Activated CD8-positive, alpha-beta memory T cell treated with anti-CD3 and anti-CD28 coated beads, Interleukin-2, amount 50 U/mL, for 24 hours (primary cell): ENCODE results near the gene KRTAP19-3.
"Not testable (repeated sequence)": the region's sequence is repeated elsewhere in the genome, so short reads cannot be mapped to it uniquely, and the experiment has no call there.

Source experiments
- DNase-seq: peaks from one replicate; pipeline ENCODE4 v3.0.0-alpha.2; 2020; ENCODE audit errors: extremely low read depth

Gene KRTAP19-3

GRCh38 chr21:30491963-30492428 lies at the start of gene KRTAP19-3:
KRTAP19-3 (minus strand) TSS chr21:30492013; CDS start chr21:30491957, 56 bp downstream.
- DNase-seq = no peak

GRCh38 chr21:30518876-30519275 lies 27.1 kb upstream of the KRTAP19-3 start:
- DNase-seq = no peak

DNA sequence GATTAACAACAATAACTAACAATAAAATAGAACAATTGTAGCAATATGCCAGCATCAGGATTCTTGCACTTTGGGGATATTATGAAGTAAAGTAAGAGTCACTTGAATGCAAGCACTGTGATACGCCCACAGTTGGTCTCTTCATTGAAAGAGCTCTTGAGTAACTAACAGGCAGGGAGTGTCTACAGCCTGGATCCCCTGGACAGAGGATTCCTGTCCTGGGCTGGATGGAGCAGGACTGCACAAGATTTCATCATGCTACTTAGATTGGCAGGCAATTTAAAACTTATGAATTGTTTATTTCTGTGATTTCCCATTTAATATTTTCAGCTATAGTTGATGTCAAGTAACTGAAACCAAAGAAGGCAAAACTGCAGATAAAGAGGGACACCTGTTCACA lies 23.9 kb upstream of the KRTAP19-3 start:
- DNase-seq = no peak

DNA sequence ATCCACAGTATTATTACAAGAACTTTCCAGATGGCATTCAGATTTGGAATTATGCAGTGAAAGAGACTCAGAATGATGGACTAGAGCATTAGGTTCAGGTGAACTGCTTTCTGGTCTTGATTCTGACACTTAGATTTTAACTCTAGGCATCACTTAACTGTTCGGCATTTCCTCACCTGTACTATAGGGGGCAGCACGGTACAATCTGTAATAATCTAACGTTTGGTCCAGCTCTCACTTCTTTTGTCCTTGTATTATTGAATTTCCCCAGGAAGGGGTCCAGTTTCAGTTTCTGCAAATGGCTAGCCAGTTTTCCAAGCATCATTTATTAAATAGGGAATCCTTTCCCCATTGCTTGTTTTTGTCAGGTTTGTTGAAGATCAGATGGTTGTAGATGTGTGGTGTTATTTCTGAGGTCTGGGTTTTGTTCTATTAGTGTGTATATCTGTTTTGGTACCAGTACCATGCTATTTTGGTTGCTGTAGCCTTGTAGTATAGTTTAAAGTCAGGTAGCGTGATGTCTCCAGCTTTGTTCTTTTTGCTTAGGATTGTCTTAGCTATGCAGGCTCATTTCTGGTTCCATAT lies 13.9 kb upstream of the KRTAP19-3 start:
- DNase-seq = not testable (repeated sequence)

DNA sequence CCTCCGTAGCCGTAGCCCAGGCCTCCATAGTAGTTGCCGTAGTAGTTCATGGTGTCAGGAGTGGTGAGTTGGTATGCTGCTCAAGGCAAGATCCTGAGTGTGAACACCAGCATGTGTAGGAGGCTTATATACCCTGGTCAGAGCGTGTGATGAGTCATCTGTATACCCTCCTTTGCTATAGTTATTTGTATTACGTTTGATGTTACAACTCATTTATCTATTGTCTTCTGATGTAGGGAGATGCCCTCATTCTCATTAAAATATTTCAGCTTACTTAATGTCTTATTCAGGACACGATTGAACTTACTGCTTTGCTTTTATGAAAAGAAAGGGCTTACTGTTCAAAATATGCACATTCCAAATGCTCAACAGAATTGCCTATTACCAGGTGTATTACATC lies 10.2 kb upstream of the KRTAP19-3 start, which contains the start of gene KRTAP19-5:
TSS of gene KRTAP19-5 (minus strand) at position 101 of the 400 bp plus-strand sequence. CDS start at position 50, 51 bp downstream.
- no peak for DNase-seq

DNA sequence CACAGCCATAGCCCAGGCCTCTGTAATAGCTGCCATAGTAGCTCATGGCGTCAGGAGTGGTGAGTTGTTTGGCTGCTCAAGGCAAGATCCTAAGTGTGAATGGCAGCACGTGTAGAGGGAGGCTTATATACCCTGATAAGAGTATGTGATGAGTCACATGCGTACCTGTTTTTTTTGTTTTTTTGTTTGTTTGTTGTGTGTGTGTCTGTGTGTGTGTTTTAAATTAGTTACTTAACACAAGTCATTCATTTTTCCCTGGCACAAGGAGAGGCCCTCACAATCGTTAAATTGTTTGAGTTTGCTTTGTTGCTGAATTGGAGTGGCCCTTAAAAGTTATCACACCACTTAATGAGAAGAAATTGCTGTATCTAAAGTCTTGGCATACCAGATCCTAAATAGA lies 5.3 kb upstream of the KRTAP19-3 start, which contains the start of gene KRTAP19-4:
TSS of gene KRTAP19-4 (minus strand) at position 101 of the 400 bp plus-strand sequence. CDS start at position 46, 55 bp downstream.
- DNase-seq = no peak

- no peak for DNase-seq
Measured at GRCh38 chr21:30487336-30487735, 4.5 kb downstream of the KRTAP19-3 start, which contains the start of gene KRTAP19-2. KRTAP19-2 (minus strand) TSS chr21:30487436; CDS start chr21:30487348, 88 bp downstream.

DNA sequence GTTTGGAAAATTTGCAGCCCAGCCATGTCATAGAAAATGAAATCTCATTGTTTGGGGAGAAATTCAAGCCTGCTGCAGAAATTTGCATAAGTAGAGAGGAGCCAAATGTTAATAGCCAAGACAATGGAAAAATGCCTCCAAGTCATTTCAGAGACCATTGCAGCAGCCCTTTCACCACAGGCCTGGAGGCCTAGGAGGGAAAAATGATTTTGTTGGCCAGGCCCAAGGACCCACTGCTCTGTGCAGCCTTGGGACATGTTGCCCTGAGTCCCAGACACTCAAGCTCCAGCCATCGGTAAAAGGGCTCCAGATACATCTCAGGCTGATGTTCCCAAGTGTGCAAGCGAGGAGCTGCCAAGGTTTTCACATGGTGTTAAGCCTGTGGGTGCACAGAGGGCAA lies 5.6 kb downstream of the KRTAP19-3 start:
- no peak for DNase-seq

- DNase-seq = no peak
Measured at GRCh38 chr21:30482130-30482529, 9.7 kb downstream of the KRTAP19-3 start.

GRCh38 chr21:30480145-30480544 lies 11.7 kb downstream of the KRTAP19-3 start, which contains the start of gene KRTAP19-1:
KRTAP19-1 (minus strand) TSS chr21:30480367; CDS start chr21:30480317, 50 bp downstream.
- DNase-seq = no peak

- DNase-seq = no peak
Measured at GRCh38 chr21:30479259-30479658, 12.6 kb downstream of the KRTAP19-3 start.

DNA sequence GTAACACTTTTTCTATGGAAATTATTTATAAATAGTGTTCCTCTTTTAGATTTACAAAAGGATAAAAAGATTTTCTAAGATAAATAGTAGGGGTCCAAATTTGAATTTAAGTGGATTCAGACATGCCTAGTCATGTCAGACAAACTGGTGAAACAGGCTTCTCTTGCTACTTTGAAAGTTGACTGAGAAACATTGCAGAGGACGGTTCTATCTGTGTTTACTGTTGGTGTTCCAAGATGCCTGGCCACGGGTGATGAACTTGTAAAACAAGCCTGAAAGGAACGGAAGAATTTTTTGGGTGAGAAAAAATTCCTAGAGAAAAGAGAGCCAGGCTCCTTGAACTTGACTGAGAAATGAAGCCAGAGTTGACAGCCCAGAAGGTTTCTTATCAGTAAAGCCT lies 13.8 kb downstream of the KRTAP19-3 start:
- DNase-seq = no peak

- DNase-seq = no peak
Measured at GRCh38 chr21:30468900-30469714, 22.7 kb downstream of the KRTAP19-3 start.

- DNase-seq = no peak
Measured at GRCh38 chr21:30463713-30464112, 28.1 kb downstream of the KRTAP19-3 start.

DNA sequence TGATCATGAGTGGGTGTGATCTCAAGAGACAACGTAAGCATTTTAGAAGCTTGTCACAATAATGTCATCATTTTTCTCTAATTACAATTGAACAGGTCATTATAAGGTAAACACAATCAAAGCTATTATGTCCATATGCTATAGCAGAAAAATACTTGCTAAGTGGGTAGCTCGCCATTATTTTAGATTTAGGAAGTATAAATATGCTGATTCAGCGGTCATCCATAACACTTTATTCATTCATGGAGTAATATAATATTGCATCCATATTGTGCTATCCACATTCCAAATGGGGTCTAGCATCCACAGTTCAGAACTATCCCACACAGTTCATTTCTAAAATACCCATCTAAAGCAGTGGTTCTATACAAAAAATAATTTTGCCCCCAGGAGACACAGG lies 43.3 kb downstream of the KRTAP19-3 start:
- DNase-seq = no peak

DNA sequence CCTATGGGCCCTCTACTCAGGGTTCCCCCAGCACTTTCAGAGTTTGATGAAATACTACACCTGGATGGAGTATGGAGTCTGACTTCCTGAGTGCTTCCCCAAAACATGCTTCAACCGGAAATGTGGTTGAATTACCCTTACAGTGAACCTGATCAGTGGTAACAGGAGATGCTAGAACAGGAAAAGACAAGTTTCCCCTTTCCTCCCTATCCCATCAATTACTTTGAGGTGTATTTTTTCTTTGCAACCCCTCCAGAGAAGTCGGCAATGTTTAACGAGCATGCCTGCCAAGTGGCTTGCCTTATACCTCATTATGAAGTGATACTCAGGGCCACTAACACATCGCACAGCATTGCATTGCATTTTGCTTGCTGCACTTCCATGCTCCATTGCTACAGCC lies 44.8 kb downstream of the KRTAP19-3 start:
- no peak for DNase-seq

GRCh38 chr21:30444204-30444603 lies 47.6 kb downstream of the KRTAP19-3 start:
- no peak for DNase-seq

- no peak for DNase-seq
Measured at GRCh38 chr21:30443226-30443625, 48.6 kb downstream of the KRTAP19-3 start.
